A549 (cell line): ENCODE measurements around the gene C7. TPM values are rescaled to one million over a fixed set of nuclear protein-coding genes. Genes with fewer than 3 reads are reported as not detected.

Experiments used
- ATAC-seq, 2 experiments: fragments of 200-7000 bp in 1 of 2; fragments of >200 bp in 1 of 2; cut with Nextera tagmentation in 1 of 2; cut with Tn5 transposase in 1 of 2; 3 replicates each; pipeline versions ENCODE4 v1.8.0 to v1.9.1; 2018 to 2020; ENCODE audit warnings: mild to moderate bottlenecking in 1 of 2, moderate library complexity in 1 of 2
- CTCF ChIA-PET: fragments of 300-600 bp; sonication (Branson Sonifier 250); formaldehyde crosslinking; extraction: SDS; loops from one replicate; lab custom pipeline; 2021; ENCODE audit warnings: antibody characterized with exemption, inconsistent platforms; lab: Yijun Ruan, JAX
- POLR2A ChIA-PET: fragments of 350-600 bp; formaldehyde crosslinking; extraction: SDS; loops from one replicate; lab custom pipeline; 2021; ENCODE audit warnings: antibody characterized with exemption, inconsistent platforms; lab: Yijun Ruan, JAX
- DNase-seq, 2 experiments: peaks; one replicate each; pipeline versions ENCODE4 v3.0.0 to v3.0.0-alpha.2; 2011 to 2016; ENCODE audit warnings: low read depth in 1 of 2, low spot score in 1 of 2
- FAIRE-seq: peaks from 2 replicates; lab custom pipeline; 2011; peaks lifted over from hg19 to GRCh38; lab: Jason Lieb, UNC
- H3K27ac ChIP-seq, 2 experiments: fragments of >200 bp; sonication (Bioruptor Twin); formaldehyde crosslinking; 3 replicates each; pipeline ENCODE4 v1.5.1; 2016 to 2017
- H3K4me1 ChIP-seq: fragments of >200 bp; sonication (Bioruptor Twin); formaldehyde crosslinking; 3 replicates; pipeline ENCODE4 v1.6.1; 2016
- H3K4me2 ChIP-seq: fragments of >200 bp; sonication (Bioruptor Twin); formaldehyde crosslinking; 3 replicates; pipeline ENCODE4 v1.6.1; 2016
- H3K4me3 ChIP-seq: fragments of >200 bp; sonication (Bioruptor Twin); formaldehyde crosslinking; 3 replicates; pipeline ENCODE4 v1.5.1; 2016
- H3K9me3 ChIP-seq: fragments of >200 bp; sonication (Bioruptor Twin); formaldehyde crosslinking; 3 replicates; pipeline ENCODE4 v1.6.1; 2016
- ATOH8 ChIP-seq: fragments of 250-450 bp; sonication (Bioruptor Pico); IDR thresholded peaks from 2 replicates; pipeline ENCODE4 v1.5.0; 2020; ENCODE audit warnings: low read depth, mild to moderate bottlenecking, moderate library complexity
- CBX2 ChIP-seq: fragments of 200-600 bp; sonication (generic); IDR thresholded peaks from 2 replicates; pipeline ENCODE4 v1.6.1; 2016; ENCODE audit warnings: low read depth, mild to moderate bottlenecking, borderline replicate concordance
- CEBPB ChIP-seq, 2 experiments: fragments of >200 bp in 1 of 2; sonication (Bioruptor Twin) in 1 of 2; formaldehyde crosslinking in 1 of 2; IDR thresholded peaks; 2 replicates each; pipeline ENCODE4 v1.6.1; 2012 to 2016
- CHD2 ChIP-seq: fragments of 150-350 bp; IDR thresholded peaks from 2 replicates; pipeline ENCODE4 v1.6.1; 2014; ENCODE audit warnings: low read length; ENCODE audit not compliant: partially characterized antibody
- CHD4 ChIP-seq: fragments of 200-600 bp; sonication (generic); IDR thresholded peaks from 2 replicates; pipeline ENCODE4 v1.6.1; 2016; ENCODE audit warnings: antibody characterized with exemption, mild to moderate bottlenecking, borderline replicate concordance
- E2F6 ChIP-seq: IDR thresholded peaks from 2 replicates; pipeline ENCODE4 v1.6.1; 2012; ENCODE audit warnings: low read depth, borderline replicate concordance
- ELK1 ChIP-seq: fragments of 150-350 bp; IDR thresholded peaks from 2 replicates; pipeline ENCODE4 v1.6.1; 2014; ENCODE audit warnings: low read depth, mild to moderate bottlenecking, low read length
- EP300 ChIP-seq, 2 experiments: fragments of >200 bp; sonication (Bioruptor Twin); formaldehyde crosslinking; IDR thresholded peaks; 2 replicates in 1 of 2; 3 replicates in 1 of 2; pipeline ENCODE4 v1.6.1; 2016 to 2017
- FOXS1 ChIP-seq: fragments of 250-450 bp; sonication (Bioruptor Pico); IDR thresholded peaks from 2 replicates; pipeline ENCODE4 v1.5.0; 2020; ENCODE audit warnings: mild to moderate bottlenecking, moderate library complexity
- GATA3 ChIP-seq: IDR thresholded peaks from 2 replicates; pipeline ENCODE4 v1.6.1; 2012; ENCODE audit warnings: borderline replicate concordance
- HDAC2 ChIP-seq: fragments of 200-600 bp; sonication (generic); IDR thresholded peaks from 2 replicates; pipeline ENCODE4 v1.6.1; 2016
- HES2 ChIP-seq: fragments of >200 bp; sonication (Bioruptor Twin); formaldehyde crosslinking; IDR thresholded peaks from 2 replicates; pipeline ENCODE4 v1.6.1; 2016
- HEYL ChIP-seq: fragments of 250-450 bp; sonication (Bioruptor Pico); IDR thresholded peaks from 2 replicates; pipeline ENCODE4 v1.8.0; 2021; ENCODE audit warnings: mild to moderate bottlenecking, moderate library complexity
- HOXA7 ChIP-seq: fragments of 250-450 bp; sonication (Bioruptor Pico); IDR thresholded peaks from 2 replicates; pipeline ENCODE4 v1.5.0; 2020; ENCODE audit warnings: mild to moderate bottlenecking, moderate library complexity
- HOXB5 ChIP-seq: fragments of 250-450 bp; sonication (Bioruptor Pico); IDR thresholded peaks from 2 replicates; pipeline ENCODE4 v1.5.0; 2020; ENCODE audit warnings: mild to moderate bottlenecking, moderate library complexity
- JUN ChIP-seq, 2 experiments: fragments of >200 bp; sonication (Bioruptor Twin); formaldehyde crosslinking; IDR thresholded peaks; 2 replicates in 1 of 2; 3 replicates in 1 of 2; pipeline ENCODE4 v1.6.1; 2016 to 2017
- JUNB ChIP-seq: fragments of >200 bp; sonication (Bioruptor Twin); formaldehyde crosslinking; IDR thresholded peaks from 2 replicates; pipeline ENCODE4 v1.6.1; 2016
- MAFK ChIP-seq: fragments of 450-650 bp; IDR thresholded peaks from 2 replicates; pipeline ENCODE4 v1.6.1; 2014; ENCODE audit not compliant: partially characterized antibody
- MAZ ChIP-seq: fragments of 150-350 bp; IDR thresholded peaks from 2 replicates; pipeline ENCODE4 v1.6.1; 2014; ENCODE audit warnings: antibody characterized with exemption, low read depth, low read length, borderline replicate concordance
- NFE2L2 ChIP-seq: fragments of 150-350 bp; conservative IDR thresholded peaks from 2 replicates; pipeline ENCODE4 v1.6.1; 2014; ENCODE audit warnings: low read length
- NPAS2 ChIP-seq: fragments of 250-450 bp; sonication (Bioruptor Pico); IDR thresholded peaks from 2 replicates; pipeline ENCODE4 v1.8.0; 2022; ENCODE audit warnings: mild to moderate bottlenecking, moderate library complexity, borderline replicate concordance
- PBX3 ChIP-seq: IDR thresholded peaks from 2 replicates; pipeline ENCODE4 v1.6.1; 2012
- PHF8 ChIP-seq: fragments of 200-600 bp; sonication (generic); IDR thresholded peaks from 2 replicates; pipeline ENCODE4 v1.6.1; 2016; ENCODE audit warnings: low read depth, mild to moderate bottlenecking, antibody characterized with exemption, moderate library complexity, borderline replicate concordance
- POLR2AphosphoS2 ChIP-seq: conservative IDR thresholded peaks from 2 replicates; pipeline ENCODE4 v1.6.1; 2012; ENCODE audit warnings: low read length, improper control_type of control experiment, inconsistent platforms
- RAD21 ChIP-seq, 2 experiments: fragments of >200 bp in 1 of 2; sonication (Bioruptor Twin) in 1 of 2; formaldehyde crosslinking in 1 of 2; IDR thresholded peaks in 1 of 2; conservative IDR thresholded peaks in 1 of 2; 2 replicates in 1 of 2; 3 replicates in 1 of 2; pipeline ENCODE4 v1.6.1; 2012 to 2018; ENCODE audit warnings: inconsistent platforms in 1 of 2
- RARB ChIP-seq: fragments of 250-450 bp; sonication (Bioruptor Pico); IDR thresholded peaks from 2 replicates; pipeline ENCODE4 v1.8.0; 2021; ENCODE audit warnings: mild to moderate bottlenecking, moderate library complexity
- RCOR1 ChIP-seq: fragments of 150-350 bp; IDR thresholded peaks from 2 replicates; pipeline ENCODE4 v1.6.1; 2014; ENCODE audit warnings: antibody characterized with exemption, low read length, low read depth
- SREBF2 ChIP-seq: fragments of 450-650 bp; IDR thresholded peaks from 2 replicates; pipeline ENCODE4 v1.6.1; 2014; ENCODE audit warnings: mild to moderate bottlenecking, moderate library complexity
- TFCP2L1 ChIP-seq: fragments of 250-450 bp; sonication (Bioruptor Pico); IDR thresholded peaks from 2 replicates; pipeline ENCODE4 v1.5.0; 2021; ENCODE audit warnings: mild to moderate bottlenecking
- USF2 ChIP-seq: fragments of 450-650 bp; IDR thresholded peaks from 2 replicates; pipeline ENCODE4 v1.6.1; 2014; ENCODE audit warnings: antibody characterized with exemption
- ZFP36 ChIP-seq: fragments of 450-650 bp; IDR thresholded peaks from 2 replicates; pipeline ENCODE4 v1.6.1; 2014; ENCODE audit warnings: borderline replicate concordance; ENCODE audit not compliant: partially characterized antibody
- WGBS: methylation state at CpG from one replicate; pipeline ENCODE4 v1.1.6; 2017; ENCODE audit errors: missing lambda C conversion rate; 5-methylcytosine and 5-hydroxymethylcytosine counted together
- polyA plus RNA-seq, 4 experiments: library from polyadenylated mRNA; depleted of rRNA in 3 of 4; stranded (reverse); fragments of >200 nt; fragmentation: RNase III in 1 of 4; extraction: RNeasy Plus Mini Kit Qiagen cat#74134 plus additional on column Dnase treatment in 1 of 4; gene quantifications; 2 replicates in 3 of 4; 3 replicates in 1 of 4; pipeline ENCODE4 v1.2.3, GENCODE V29; 2011 to 2017

C7 gene
- polyA plus RNA-seq, 2 of the 4 experiments (the other 2 are of a cell fraction), result not detected

GRCh38 chr5:40937075-40937474 is 27.8 kb downstream of the C7 start (continued):
- TF ChIP-seq EP300 (IDR thresholded peaks at IDR 0.05), result no peak
- no peak for TF ChIP-seq RAD21 (conservative IDR thresholded peaks at IDR 0.05 in 1 of 2, IDR thresholded peaks at IDR 0.05 in 1 of 2)
- TF ChIP-seq HOXA7 (CRISPR knock-in tag), result no peak

GRCh38 chr5:40939753-40940152 is 30.5 kb downstream of the C7 start:
- 31% methylated on average over 6 of the region's 6 CpGs for WGBS
- Histone ChIP-seq H3K27ac (no peak overlapping the region), H3K4me3 (no peak overlapping the region), H3K9me3 (no peaks in the 10 kb centered on the region), H3K4me2 (no peak overlapping the region), H3K4me1 (no peaks in the 10 kb centered on the region)
- CTCF ChIA-PET, result no interaction called here
- POLR2A ChIA-PET, result no interaction called here
- DNase-seq (no peak), ATAC-seq (no peak), FAIRE-seq (no peak)
- TF ChIP-seq JUN (IDR thresholded peaks at IDR 0.05) (no peak), NFE2L2 (no peak), HDAC2 (no peak), SREBF2 (no peak), RARB (CRISPR knock-in tag) (no peak), ELK1 (no peak), HEYL (CRISPR knock-in tag) (no peak), RCOR1 (no peak), POLR2AphosphoS2 (no peak), HOXB5 (CRISPR knock-in tag) (no peak), PBX3 (no peak), ZFP36 (no peak), MAFK (no peak), CEBPB (IDR thresholded peaks at IDR 0.05) (no peak), GATA3 (no peak), MAZ (no peak), E2F6 (no peak), PHF8 (no peak)

GRCh38 chr5:40945111-40945510 is 35.8 kb downstream of the C7 start:
- ATAC-seq (no peak), FAIRE-seq (no peak), DNase-seq (no peak)
- no peak overlapping the region for H3K4me2 ChIP-seq
- H3K9me3 ChIP-seq, result no peaks in the 10 kb centered on the region
- no peak overlapping the region for H3K4me3 ChIP-seq
- ChIA-PET POLR2A (no interaction called here), CTCF (no interaction called here)
- no peaks in the 10 kb centered on the region for H3K4me1 ChIP-seq
- H3K27ac ChIP-seq, result no peak overlapping the region
- 74% methylated on average over 5 of the region's 5 CpGs for WGBS
- no peak for TF ChIP-seq ATOH8 (CRISPR knock-in tag)
- TF ChIP-seq JUNB, result no peak
- TF ChIP-seq HOXB5 (CRISPR knock-in tag), result no peak
- no peak for TF ChIP-seq RARB (CRISPR knock-in tag)
- TF ChIP-seq PBX3, result no peak
- TF ChIP-seq FOXS1 (CRISPR knock-in tag), result no peak
- TF ChIP-seq CHD4, result no peak
- TF ChIP-seq HDAC2, result no peak
- TF ChIP-seq E2F6, result no peak
- TF ChIP-seq HOXA7 (CRISPR knock-in tag), result no peak
- TF ChIP-seq CBX2, result no peak
- TF ChIP-seq HES2, result no peak
- no peak for TF ChIP-seq USF2
- TF ChIP-seq CHD2, result no peak
- no peak for TF ChIP-seq NPAS2 (CRISPR knock-in tag)
- TF ChIP-seq JUN (IDR thresholded peaks at IDR 0.05), result no peak
- TF ChIP-seq TFCP2L1 (CRISPR knock-in tag), result no peak
